Chondrocyte (in vitro differentiated cells): Measurements from ENCODE around the gene TNFRSF19. TPM values are rescaled to one million over a fixed set of nuclear protein-coding genes. Genes with fewer than 3 reads are reported as not detected.

Experiments used
- DNase-seq: peaks from one replicate; pipeline ENCODE4 v3.0.0; 2021; ENCODE audit warnings: mixed read lengths, low spot score
- H3K27ac Mint-ChIP-seq: one replicate; pipeline ENCODE4 v1.8.0; 2021; ENCODE audit warnings: mild to moderate bottlenecking, moderate library complexity, mixed read lengths; ENCODE audit not compliant: unreplicated experiment
- H3K27me3 Mint-ChIP-seq: 2 replicates; pipeline ENCODE4 v1.8.0; 2021; ENCODE audit warnings: low read depth, mixed read lengths
- H3K36me3 Mint-ChIP-seq: 2 replicates; pipeline ENCODE4 v1.8.0; 2021; ENCODE audit warnings: low read depth, mixed read lengths
- H3K4me1 Mint-ChIP-seq: 2 replicates; pipeline ENCODE4 v1.8.0; 2021; ENCODE audit warnings: low read depth, mild to moderate bottlenecking, mixed read lengths
- H3K4me3 Mint-ChIP-seq: one replicate; pipeline ENCODE4 v1.8.0; 2021; ENCODE audit warnings: mild to moderate bottlenecking, moderate library complexity, mixed read lengths; ENCODE audit not compliant: unreplicated experiment
- H3K9me3 Mint-ChIP-seq: 2 replicates; pipeline ENCODE4 v1.8.0; 2021; ENCODE audit warnings: low read depth, mixed read lengths
- total RNA-seq: library from RNA; stranded (reverse); gene quantifications from 3 replicates; pipeline ENCODE4 v1.2.1, GENCODE V29; 2021
- TF ChIP-seq, protein P1 (sequence below): fragments of 200-600 bp; sonication (generic); IDR thresholded peaks from 2 replicates; pipeline ENCODE4 v1.5.0; 2021; ENCODE audit warnings: antibody characterized with exemption, mild to moderate bottlenecking, moderate library complexity

The TNFRSF19 gene
- total RNA-seq, 1 donor from 2014 or later = 1.3 TPM

DNA sequence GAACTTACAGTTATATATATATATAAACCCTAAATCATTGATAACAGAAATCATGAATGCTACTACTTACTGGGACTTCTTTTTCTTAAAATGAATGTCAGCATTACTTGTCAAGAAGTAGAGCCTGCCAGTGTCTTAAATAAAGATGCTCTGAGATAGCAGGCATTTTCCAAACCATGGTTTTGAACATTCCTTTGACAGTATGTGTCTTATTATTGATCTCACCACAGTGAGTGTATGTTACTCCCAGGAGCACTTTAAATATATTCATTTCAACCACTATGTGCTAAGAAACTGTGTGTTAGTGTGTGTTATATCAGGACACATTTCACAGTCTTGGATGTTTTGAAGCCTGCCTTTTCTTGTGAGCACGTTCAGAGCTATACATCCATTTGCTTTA, 28.2 kb downstream of the TNFRSF19 start:
- Mint-ChIP-seq H3K27ac (no peak overlapping the region), H3K4me3 (no peak overlapping the region), H3K36me3 (peaks cover 4% of the 10 kb centered on the region), H3K4me1 (peaks cover under 1% of the 10 kb centered on the region), H3K27me3 (no peaks in the 10 kb centered on the region), H3K9me3 (no peaks in the 10 kb centered on the region)
- DNase-seq = no peak
- TF ChIP-seq, protein P1, sequence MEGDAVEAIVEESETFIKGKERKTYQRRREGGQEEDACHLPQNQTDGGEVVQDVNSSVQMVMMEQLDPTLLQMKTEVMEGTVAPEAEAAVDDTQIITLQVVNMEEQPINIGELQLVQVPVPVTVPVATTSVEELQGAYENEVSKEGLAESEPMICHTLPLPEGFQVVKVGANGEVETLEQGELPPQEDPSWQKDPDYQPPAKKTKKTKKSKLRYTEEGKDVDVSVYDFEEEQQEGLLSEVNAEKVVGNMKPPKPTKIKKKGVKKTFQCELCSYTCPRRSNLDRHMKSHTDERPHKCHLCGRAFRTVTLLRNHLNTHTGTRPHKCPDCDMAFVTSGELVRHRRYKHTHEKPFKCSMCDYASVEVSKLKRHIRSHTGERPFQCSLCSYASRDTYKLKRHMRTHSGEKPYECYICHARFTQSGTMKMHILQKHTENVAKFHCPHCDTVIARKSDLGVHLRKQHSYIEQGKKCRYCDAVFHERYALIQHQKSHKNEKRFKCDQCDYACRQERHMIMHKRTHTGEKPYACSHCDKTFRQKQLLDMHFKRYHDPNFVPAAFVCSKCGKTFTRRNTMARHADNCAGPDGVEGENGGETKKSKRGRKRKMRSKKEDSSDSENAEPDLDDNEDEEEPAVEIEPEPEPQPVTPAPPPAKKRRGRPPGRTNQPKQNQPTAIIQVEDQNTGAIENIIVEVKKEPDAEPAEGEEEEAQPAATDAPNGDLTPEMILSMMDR = no peak

DNA sequence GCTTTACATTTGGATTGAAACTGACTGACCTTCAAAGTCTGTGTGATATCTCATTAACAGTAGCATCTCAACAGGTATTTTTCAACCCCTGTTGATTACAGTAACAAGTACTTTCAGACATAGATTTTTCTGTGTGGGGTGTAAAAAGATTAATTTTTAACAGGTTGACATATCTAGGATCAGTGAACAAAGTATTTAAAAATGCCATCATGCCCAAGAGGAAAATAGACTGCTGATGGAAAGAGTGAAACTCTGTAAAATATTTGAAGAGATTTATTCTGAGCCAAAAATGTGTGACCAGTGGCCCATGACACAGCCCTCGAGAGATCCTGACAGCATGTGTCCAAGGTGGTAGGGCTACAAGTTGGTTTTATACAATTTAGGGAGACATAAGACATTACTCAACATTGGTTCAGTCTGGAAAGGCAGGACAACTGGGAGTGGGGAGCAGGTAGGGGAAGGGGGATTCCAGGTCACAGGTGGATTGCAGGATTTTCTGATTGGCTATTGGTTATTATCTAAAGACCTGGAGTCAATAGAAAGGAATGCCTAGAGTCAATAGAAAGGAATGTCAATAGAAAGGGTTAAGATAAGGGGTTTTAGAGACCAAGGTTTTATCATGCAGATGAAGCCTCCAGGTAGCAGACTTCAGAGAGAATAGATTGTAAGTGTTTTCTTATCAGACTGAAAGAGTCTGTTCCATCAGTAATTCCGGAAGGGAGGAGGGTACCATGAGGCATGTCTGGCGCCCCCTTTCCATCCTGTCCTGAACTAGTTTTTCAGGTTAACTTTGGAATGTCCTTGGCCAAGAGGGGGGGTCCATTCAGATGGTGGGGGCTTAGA, 29.1 kb downstream of the TNFRSF19 start:
- H3K36me3 Mint-ChIP-seq = peaks cover 4% of the 10 kb centered on the region
- no peaks in the 10 kb centered on the region for H3K27me3 Mint-ChIP-seq
- no peak overlapping the region for H3K4me3 Mint-ChIP-seq
- H3K27ac Mint-ChIP-seq = no peak overlapping the region
- H3K9me3 Mint-ChIP-seq = peaks cover 2% of the 10 kb centered on the region
- DNase-seq = no peak
- TF ChIP-seq, protein P1 = no peak
- H3K4me1 Mint-ChIP-seq = no peaks in the 10 kb centered on the region

DNA sequence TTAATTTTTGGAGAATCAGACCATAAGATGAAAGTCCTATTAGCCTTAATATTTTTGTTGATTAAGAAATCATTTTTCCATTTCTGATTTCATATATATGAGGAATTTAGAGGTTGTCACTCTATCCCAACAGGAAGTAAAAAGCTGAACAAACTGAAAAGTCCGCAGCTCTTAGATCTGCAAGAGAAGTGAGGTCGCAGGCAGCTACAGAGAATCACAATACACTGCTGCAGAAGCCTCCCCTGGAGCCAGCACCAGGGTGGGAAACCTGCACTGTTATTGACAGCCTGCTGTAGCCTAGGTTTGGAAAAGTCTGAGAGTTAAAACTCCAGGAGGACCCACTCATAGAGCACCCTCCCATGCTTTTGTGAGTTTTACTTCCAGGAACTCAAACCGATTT, 29.9 kb downstream of the TNFRSF19 start:
- H3K27me3 Mint-ChIP-seq = no peaks in the 10 kb centered on the region
- peaks cover 4% of the 10 kb centered on the region for H3K36me3 Mint-ChIP-seq
- DNase-seq = no peak
- no peaks in the 10 kb centered on the region for H3K4me1 Mint-ChIP-seq
- H3K27ac Mint-ChIP-seq = no peak overlapping the region
- peaks cover 3% of the 10 kb centered on the region for H3K9me3 Mint-ChIP-seq
- TF ChIP-seq, protein P1 = no peak
- no peak overlapping the region for H3K4me3 Mint-ChIP-seq

DNA sequence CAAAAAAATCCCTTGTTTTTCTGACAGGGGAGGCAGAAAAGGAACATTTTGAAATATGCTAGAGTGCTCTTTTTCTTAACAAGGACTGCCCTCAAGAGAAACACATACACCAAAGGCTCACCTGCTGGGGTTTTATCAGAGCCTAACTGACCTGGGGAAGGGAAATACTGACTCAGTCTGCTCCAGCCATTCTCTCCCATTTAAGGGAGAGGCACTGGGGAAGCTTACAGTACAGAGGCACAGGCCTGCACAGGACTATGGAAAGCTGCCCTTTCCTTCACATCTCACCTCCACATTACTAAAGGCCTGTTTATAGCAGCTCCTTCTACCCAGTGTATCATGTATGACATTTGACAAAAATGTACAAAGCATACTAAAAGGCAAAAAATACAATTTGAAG, 30.3 kb downstream of the TNFRSF19 start:
- Mint-ChIP-seq H3K4me3 (no peak overlapping the region), H3K36me3 (peaks cover 2% of the 10 kb centered on the region), H3K27ac (no peak overlapping the region), H3K27me3 (no peaks in the 10 kb centered on the region), H3K9me3 (peaks cover 3% of the 10 kb centered on the region), H3K4me1 (no peaks in the 10 kb centered on the region)
- TF ChIP-seq, protein P1 = no peak
- DNase-seq = no peak

DNA sequence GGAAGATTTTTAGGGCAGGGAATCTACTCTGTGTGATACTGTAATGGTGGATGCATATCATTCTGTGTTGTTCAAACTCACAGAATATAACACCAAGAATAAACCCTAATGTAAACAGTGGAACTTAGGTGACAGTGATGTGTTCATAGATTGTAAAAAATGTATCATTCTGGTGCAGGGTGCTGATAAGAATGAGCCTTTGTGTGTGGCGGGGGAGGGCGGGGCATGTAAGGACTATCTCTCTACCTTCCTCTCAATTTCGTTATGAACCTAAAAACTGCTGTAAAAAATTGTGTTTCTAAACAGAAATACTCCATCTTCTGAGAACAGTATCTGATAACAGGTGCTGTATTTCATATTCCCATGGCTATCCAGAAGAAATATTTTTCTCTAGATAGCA, 35.6 kb downstream of the TNFRSF19 start:
- Mint-ChIP-seq H3K27me3 (no peaks in the 10 kb centered on the region), H3K4me3 (no peak overlapping the region), H3K4me1 (peaks cover 27% of the 10 kb centered on the region), H3K27ac (no peak overlapping the region), H3K36me3 (no peaks in the 10 kb centered on the region), H3K9me3 (peaks cover 3% of the 10 kb centered on the region)
- no peak for DNase-seq
- TF ChIP-seq, protein P1 = no peak
